LNCAP (cell line): ENCODE results near the gene KLHL30.

ENCODE experiments used
- TF ChIP-seq, protein P1 (sequence below): fragments of 450-650 bp; IDR thresholded peaks from 2 replicates; pipeline ENCODE4 v1.5.1; 2017; ENCODE audit warnings: mild to moderate bottlenecking

Gene KLHL30

DNA sequence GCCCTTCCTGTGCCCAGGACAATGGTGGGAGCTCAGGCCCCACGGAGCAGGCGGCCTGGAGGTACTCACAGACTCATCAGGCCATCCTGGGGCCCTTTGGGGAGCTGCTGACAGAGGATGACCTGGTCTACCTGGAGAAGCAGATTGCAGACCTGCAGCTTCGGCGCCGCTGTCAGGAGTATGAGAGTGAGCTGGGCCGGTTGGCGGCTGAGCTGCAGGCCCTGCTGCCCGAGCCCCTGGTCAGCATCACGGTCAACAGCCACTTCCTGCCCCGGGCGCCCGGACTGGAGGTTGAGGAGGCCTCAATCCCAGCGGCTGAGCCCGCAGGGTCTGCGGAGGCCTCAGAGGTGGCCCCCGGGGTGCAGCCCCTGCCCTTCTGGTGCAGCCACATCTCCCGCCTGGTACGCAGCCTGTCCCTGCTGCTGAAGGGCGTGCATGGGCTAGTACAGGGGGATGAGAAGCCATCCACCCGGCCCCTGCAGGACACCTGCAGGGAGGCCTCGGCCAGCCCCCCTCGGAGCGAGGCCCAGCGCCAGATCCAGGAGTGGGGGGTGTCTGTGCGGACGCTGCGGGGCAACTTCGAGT lies 8.3 kb upstream of the KLHL30 start:
- TF ChIP-seq, protein P1, sequence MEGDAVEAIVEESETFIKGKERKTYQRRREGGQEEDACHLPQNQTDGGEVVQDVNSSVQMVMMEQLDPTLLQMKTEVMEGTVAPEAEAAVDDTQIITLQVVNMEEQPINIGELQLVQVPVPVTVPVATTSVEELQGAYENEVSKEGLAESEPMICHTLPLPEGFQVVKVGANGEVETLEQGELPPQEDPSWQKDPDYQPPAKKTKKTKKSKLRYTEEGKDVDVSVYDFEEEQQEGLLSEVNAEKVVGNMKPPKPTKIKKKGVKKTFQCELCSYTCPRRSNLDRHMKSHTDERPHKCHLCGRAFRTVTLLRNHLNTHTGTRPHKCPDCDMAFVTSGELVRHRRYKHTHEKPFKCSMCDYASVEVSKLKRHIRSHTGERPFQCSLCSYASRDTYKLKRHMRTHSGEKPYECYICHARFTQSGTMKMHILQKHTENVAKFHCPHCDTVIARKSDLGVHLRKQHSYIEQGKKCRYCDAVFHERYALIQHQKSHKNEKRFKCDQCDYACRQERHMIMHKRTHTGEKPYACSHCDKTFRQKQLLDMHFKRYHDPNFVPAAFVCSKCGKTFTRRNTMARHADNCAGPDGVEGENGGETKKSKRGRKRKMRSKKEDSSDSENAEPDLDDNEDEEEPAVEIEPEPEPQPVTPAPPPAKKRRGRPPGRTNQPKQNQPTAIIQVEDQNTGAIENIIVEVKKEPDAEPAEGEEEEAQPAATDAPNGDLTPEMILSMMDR, result no peak

DNA sequence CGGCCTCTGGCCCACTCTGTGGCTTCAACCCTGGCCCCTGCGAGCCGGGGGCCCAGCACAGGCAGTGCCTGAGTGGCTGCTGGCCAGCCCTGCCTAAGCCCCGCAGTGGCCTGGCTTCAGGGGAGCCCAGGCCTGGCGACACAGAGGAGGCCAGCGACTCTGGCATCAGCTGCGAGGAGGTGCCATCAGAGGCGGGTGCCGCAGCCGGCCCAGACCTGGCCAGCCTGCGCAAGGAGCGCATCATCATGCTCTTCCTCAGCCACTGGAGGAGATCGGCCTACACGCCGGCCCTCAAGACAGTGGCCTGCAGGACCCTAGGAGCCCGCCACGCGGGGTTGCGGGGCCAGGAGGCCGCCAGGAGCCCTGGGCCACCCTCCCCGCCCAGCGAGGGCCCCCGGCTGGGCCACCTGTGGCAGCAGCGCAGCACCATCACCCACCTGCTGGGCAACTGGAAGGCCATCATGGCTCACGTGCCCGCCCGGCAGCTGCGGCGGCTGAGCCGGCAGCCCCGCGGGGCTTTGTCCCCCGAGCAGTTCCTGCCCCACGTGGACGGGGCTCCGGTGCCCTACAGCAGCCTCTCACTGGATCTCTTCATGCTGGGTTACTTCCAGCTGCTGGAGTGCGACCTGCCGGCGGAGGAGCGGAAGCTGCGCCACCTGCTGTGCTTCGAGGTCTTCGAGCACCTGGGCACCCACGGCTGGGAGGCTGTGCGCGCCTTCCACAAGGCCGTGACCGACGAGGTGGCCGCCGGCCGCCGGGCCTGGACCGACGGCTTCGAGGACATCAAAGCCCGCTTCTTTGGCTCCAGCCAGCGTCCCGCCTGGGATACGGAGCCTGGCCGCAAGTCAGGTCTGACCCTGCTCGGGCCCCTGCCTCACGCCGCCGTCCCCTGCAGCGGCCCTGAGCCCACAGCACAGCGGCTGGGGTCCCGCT lies 7.5 kb upstream of the KLHL30 start:
- TF ChIP-seq, protein P1, result no peak

DNA sequence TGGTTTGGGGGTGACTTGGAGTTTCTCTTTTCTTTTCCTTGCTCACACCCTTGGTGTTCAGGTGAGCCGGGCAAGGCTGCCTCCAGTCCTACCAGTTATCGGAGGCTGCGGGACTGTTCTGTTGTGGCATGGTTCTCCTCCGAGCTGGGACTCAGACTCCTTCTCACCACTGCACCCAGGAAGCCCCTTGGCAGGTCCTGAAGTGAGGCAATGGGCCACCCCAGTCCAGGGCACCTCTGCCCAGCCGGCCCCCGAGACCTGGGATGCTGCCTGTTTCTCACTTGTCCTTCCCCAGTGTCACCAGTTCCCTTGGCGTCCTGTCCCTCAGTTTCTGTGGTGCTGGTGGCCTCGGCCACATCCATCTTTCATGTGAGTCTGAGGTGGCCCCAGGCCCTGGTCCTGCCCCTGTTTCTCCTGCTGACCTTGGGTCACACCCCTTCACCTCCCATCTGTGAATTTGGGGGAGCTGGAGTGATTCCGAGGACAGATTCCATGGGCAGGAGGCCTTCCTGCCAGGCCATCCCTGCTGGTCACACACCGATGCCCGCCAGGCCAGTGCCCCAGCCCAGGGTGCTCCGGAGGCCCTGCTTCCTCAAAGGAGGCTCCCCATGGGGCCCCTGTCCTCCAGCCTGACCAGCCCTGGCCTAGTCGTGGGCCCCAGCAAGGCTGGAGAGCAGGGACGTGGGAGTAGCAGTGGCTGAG lies 6.6 kb upstream of the KLHL30 start:
- TF ChIP-seq, protein P1, result no peak

DNA sequence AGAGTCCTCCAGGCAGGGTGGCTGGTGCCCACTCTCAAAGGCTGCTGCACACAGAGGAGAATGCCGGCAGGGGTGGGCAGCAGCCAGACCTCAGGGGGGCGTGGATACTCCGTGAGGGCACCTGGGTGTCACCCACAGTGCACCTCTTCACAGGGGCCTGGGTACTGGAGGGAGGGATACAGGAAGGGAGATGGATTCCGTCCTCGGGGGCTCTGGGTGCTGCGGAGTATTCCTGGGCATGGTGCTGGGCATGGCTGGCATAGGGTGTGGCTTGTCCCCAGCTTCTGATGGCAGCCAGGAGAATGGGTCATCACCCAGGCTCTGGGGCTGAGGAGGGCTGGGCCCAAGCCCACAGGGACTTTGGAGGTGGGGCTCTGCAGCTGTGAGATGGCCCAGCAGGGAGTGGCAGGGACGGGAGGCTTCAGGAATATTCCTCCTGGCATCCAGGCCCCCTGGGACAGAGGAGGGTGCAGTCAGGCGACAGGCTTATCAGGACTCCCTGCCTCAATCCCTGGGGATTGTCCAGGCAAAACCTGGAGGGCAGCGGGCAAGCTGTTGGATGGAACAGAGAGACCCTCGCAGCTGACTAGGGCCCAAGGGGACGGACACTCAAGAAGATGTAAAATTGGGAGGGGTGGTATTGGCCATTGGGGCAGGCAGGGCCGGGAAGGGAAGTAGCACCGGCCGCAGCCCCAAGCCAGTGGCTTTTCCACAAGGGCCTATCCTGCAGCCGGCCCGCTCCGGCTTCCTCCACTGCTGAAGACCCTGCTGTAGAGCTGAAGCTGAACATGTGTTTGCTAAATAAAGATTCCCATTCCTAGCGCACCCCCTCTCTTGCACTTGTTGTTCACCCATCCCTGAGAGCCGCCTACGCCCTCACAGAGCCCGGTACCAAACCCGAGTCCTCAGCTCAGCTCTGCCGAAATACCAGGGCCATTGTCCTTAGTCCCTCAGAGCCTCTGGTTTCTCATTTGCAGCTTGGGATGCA lies 5.7 kb upstream of the KLHL30 start:
- TF ChIP-seq, protein P1, result no peak

DNA sequence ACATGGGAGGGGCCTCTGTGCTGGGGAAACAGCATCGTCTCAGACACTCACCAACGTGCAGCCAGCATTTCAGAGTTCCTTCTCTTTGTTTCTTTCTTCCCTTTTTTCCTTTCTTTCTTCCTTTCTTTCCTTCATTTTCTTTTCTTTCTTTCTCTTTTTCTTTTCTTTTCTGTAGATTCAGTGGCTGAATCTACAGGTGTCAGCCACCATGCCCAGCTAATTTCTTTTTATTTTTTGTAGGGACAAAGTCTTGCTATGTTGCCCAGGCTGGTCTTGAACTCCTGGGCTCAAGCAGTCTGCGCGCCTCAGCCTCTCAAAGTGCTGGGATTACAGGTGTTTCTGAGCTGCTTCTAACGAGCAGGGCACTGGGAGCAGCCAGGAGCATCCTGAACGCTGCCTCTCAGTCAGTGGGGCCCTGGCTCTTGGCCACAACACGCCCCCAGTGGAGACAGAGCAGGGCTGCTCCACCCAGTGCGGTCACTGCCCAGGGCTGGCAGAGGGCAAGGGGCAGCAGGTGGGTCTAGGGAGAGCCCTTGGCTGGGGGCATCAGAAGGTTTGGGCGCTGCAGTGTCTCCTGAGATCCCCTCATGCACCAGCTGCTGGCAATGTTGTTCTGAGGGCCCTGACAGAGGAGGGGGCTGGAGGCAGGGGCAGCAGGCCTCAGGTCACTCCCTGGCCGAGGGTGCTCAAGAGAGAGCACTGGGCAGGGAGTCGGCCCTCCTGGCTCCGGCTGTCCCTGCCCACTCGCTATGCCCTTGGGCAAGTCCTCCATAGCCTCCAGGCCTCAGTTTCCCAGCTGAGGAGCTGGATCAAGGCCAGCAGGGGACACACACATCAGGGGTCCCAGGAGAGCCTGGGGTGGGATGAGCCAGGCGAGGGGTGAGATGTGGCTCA lies 4.7 kb upstream of the KLHL30 start:
- TF ChIP-seq, protein P1, result no peak

DNA sequence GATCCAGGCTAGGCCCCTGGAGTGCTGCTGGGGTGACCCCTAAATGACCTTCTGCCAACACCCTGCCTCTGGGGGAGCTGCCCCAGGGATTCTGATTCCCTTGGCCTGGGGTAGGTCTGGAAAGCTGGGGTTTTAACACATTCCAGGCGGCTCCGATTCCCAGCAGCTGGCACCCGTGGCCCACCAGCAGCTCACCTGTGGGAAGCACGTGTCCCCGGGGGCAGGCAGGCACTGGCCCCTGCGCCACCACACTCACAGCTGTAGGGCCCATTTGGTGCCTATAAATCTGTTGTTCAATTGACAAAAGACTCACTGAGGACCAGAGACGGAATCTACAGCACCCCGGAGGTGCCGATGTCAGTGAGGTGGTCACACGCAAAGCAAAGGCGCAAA lies 4.1 kb upstream of the KLHL30 start:
- TF ChIP-seq, protein P1, result no peak
